Colonic mucosa (tissue), 4 donors: ENCODE results near the gene SHISA5. TPM values are rescaled to one million over a fixed set of nuclear protein-coding genes. Genes with fewer than 3 reads are reported as not detected.

Experiments used
- DNase-seq: peaks from one replicate; pipeline ENCODE4 v3.0.0-alpha.2; 2020
- H3K27ac ChIP-seq: fragments of 200-600 bp; one replicate; pipeline ENCODE4 v1.8.0; 2021
- H3K27me3 ChIP-seq: fragments of 200-600 bp; one replicate; pipeline ENCODE4 v1.8.0; 2021
- H3K36me3 ChIP-seq: fragments of 200-600 bp; one replicate; pipeline ENCODE4 v1.8.0; 2021
- H3K4me1 ChIP-seq: fragments of 200-600 bp; one replicate; pipeline ENCODE4 v1.8.0; 2021; ENCODE audit warnings: mild to moderate bottlenecking
- H3K4me3 ChIP-seq: fragments of 200-600 bp; one replicate; pipeline ENCODE4 v1.8.0; 2021
- H3K9ac ChIP-seq, 2 donors: one replicate each; pipeline ENCODE4 v1.7.0; 2013; ENCODE audit warnings: control low read depth in 2 of 2, low read depth in 2 of 2, low read length in 2 of 2
- H3K9me3 ChIP-seq: fragments of 200-600 bp; one replicate; pipeline ENCODE4 v1.8.0; 2021
- CTCF ChIP-seq: fragments of 200-600 bp; IDR thresholded peaks from one replicate; pipeline ENCODE4 v1.8.0; 2022; ENCODE audit warnings: antibody characterized with exemption, mild to moderate bottlenecking
- intact Hi-C: fragments of 100-400 bp; cut with DNase I; formaldehyde crosslinking; loops from one replicate; pipeline ENCODE4 v1.14.1; 2022
- total RNA-seq, 2 donors: library from RNA; stranded (reverse); fragmentation: NEBNext Ultra II Directional in 1 of 2; extraction: Animal tissue kit (Norgen Biotek cat#: 25700) in 1 of 2; gene quantifications; one replicate each; pipeline ENCODE4 v1.2.1, GENCODE V29; 2021
- donor health status: healthy.
- donor health status: DM: no; HTN: no; CAD: no.
- donor health status: DM: no; HTN: no; CAD: no.

SHISA5 gene
- total RNA-seq, 2 donors from 2014 or later = 115 to 123 TPM

- Histone ChIP-seq H3K4me1 (peaks cover 7% of the 10 kb centered on the region), H3K27ac (no peak overlapping the region), H3K27me3 (no peaks in the 10 kb centered on the region), H3K36me3 (peaks cover 5% of the 10 kb centered on the region), H3K4me3 (no peak overlapping the region), H3K9ac (no peak overlapping the region), H3K9me3 (no peaks in the 10 kb centered on the region)
- TF ChIP-seq CTCF = no peak
- no peak for DNase-seq
- intact Hi-C loops = loop anchor here (10.0 kb wide), 1 partner anchor 174 kb away; the partner anchor contains the start of gene SLC26A6
These were observed 43.5 kb downstream of the SHISA5 start for GRCh38 chr3:48460517-48460902.

- H3K27ac ChIP-seq = no peak overlapping the region
- no peak for TF ChIP-seq CTCF
- no peaks in the 10 kb centered on the region for H3K9me3 ChIP-seq
- intact Hi-C loops = loop anchor here (10.0 kb wide), 1 partner anchor 175 kb away; the partner anchor contains the start of gene SLC26A6
- H3K4me3 ChIP-seq = no peak overlapping the region
- H3K36me3 ChIP-seq = peaks cover 5% of the 10 kb centered on the region
- H3K4me1 ChIP-seq = peaks cover 2% of the 10 kb centered on the region
- no peak overlapping the region for H3K9ac ChIP-seq
- DNase-seq = no peak
- H3K27me3 ChIP-seq = no peaks in the 10 kb centered on the region
These were observed 44.0 kb downstream of the SHISA5 start for GRCh38 chr3:48459773-48460516.

GRCh38 chr3:48459331-48459730 is 44.6 kb downstream of the SHISA5 start:
- H3K27ac ChIP-seq = no peak overlapping the region
- no peak overlapping the region for H3K4me3 ChIP-seq
- no peaks in the 10 kb centered on the region for H3K9me3 ChIP-seq
- TF ChIP-seq CTCF = no peak
- H3K4me1 ChIP-seq = no peaks in the 10 kb centered on the region
- no peak overlapping the region for H3K9ac ChIP-seq
- no peak for DNase-seq
- peaks cover 5% of the 10 kb centered on the region for H3K36me3 ChIP-seq
- no peaks in the 10 kb centered on the region for H3K27me3 ChIP-seq
- intact Hi-C loops = no loop called here

GRCh38 chr3:48456456-48456855 is 47.5 kb downstream of the SHISA5 start:
- intact Hi-C loops = no loop called here
- Histone ChIP-seq H3K4me3 (no peak overlapping the region), H3K27me3 (no peaks in the 10 kb centered on the region), H3K36me3 (peaks cover 5% of the 10 kb centered on the region), H3K4me1 (no peaks in the 10 kb centered on the region), H3K27ac (no peak overlapping the region), H3K9me3 (no peaks in the 10 kb centered on the region), H3K9ac (no peak overlapping the region)
- DNase-seq = no peak
- TF ChIP-seq CTCF = no peak

- Histone ChIP-seq H3K27me3 (no peaks in the 10 kb centered on the region), H3K9ac (no peak overlapping the region), H3K36me3 (no peaks in the 10 kb centered on the region), H3K9me3 (no peaks in the 10 kb centered on the region), H3K4me3 (no peak overlapping the region), H3K4me1 (peaks cover 3% of the 10 kb centered on the region), H3K27ac (no peak overlapping the region)
- no peak for TF ChIP-seq CTCF
- DNase-seq = no peak
- intact Hi-C loops = no loop called here
These were observed 52.7 kb downstream of the SHISA5 start for GRCh38 chr3:48451270-48451669.
